ENCODE data around the gene USP31. TPM values are rescaled to one million over a fixed set of nuclear protein-coding genes. Genes with fewer than 3 reads are reported as not detected.

USP31 gene
- total RNA-seq, 1 experiment from 2014 or later: 26.9 TPM

DNA sequence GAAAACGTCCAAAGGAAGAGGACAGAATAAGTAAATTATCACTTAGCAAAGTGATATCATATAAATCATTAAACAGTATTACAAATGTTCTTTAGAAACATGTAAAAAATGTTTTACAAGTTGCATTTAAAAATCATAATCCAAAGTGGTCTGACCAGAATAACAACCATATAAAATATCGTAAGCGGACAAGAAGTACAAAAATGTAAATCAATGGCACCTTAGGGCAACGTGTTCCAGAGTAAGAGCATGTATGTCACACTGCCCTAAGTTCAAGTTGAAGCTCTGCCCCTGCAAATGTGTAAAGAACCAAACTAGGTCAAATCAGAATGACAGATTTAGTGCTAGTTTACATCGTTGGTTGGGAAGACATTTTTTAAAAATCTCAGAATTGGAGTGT is 11.4 kb downstream of the USP31 start:
- Mint-ChIP-seq H3K4me3 (ENCODE audit: unreplicated experiment) (no peak overlapping the region), H3K4me1 (ENCODE audit: insufficient read depth, unreplicated experiment) (peaks cover 19% of the 10 kb centered on the region), H3K27ac (ENCODE audit: low read depth, unreplicated experiment) (no peak overlapping the region), H3K27me3 (ENCODE audit: insufficient read depth, unreplicated experiment) (no peaks in the 10 kb centered on the region), H3K36me3 (ENCODE audit: insufficient read depth, unreplicated experiment) (no peaks in the 10 kb centered on the region), H3K9me3 (ENCODE audit: unreplicated experiment) (no peaks in the 10 kb centered on the region)
- TF ChIP-seq CTCF (IDR thresholded peaks at IDR 0.05; ENCODE audit: unreplicated experiment): no peak
- ChIA-PET POLR2A (interaction anchor here (0.9 kb wide), 1 partner anchor 11 kb away, joined by 3 read pairs; the partner anchor contains the start of gene USP31), CTCF (no interaction called here)
- intact Hi-C loops (cut with micrococcal nuclease): no loop called here
- no peak for DNase-seq (ENCODE audit: unreplicated experiment)
- BruUV-seq (replicated peaks): no TSS peak

DNA sequence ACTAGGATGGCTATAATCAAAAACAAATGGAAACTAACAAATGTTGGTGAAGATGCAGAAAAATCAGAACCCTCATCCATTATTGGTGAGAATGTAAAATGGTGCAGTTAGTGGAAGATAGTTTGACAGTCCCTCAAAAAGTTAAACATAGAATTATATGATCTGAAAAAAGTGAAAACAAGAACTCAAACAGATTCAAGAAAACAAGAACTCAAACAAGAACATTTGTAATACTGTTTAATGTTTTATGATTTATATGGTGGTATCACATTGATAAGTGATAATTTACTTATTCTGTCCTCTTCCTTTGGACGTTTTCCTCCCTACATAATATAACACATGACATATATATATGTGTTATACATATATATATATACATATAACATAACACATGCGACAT is 12.0 kb downstream of the USP31 start:
- BruUV-seq (replicated peaks): no TSS peak
- peaks cover 23% of the 10 kb centered on the region for H3K4me1 Mint-ChIP-seq (ENCODE audit: insufficient read depth, unreplicated experiment)
- POLR2A ChIA-PET: no interaction called here

DNA sequence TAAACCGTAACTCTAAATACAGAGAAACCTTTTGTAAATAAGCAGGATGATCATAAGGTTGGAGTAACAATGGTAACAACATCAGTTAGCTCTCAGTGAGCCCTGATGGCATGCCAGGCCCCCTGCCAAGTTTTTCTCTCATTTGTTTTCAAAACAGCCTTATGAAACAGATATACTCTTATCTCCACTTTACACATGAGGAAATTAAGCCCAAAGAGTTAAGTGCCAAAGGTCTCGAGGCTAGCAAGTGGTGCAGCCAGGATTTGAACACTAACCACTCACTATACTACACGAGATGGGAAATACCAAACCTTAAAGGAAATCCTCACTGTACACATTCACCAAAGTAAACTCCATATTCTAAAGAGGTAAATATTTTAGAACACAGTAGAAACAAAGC is 15.0 kb downstream of the USP31 start:
- ChIA-PET CTCF (interaction anchor here (0.6 to 2.2 kb wide), 4 partner anchors 9 to 1125 kb away, joined by 3 to 7 read pairs (median 3); no protein-coding TSS in a partner anchor), POLR2A (interaction anchor here (1.8 to 7.4 kb wide), 2 partner anchors 10 to 15 kb away, joined by 4 to 59 read pairs; no protein-coding TSS in a partner anchor)
- Mint-ChIP-seq H3K4me3 (ENCODE audit: unreplicated experiment) (no peak overlapping the region), H3K4me1 (ENCODE audit: insufficient read depth, unreplicated experiment) (peaks cover 23% of the 10 kb centered on the region), H3K9me3 (ENCODE audit: unreplicated experiment) (no peaks in the 10 kb centered on the region), H3K36me3 (ENCODE audit: insufficient read depth, unreplicated experiment) (no peaks in the 10 kb centered on the region), H3K27me3 (ENCODE audit: insufficient read depth, unreplicated experiment) (no peaks in the 10 kb centered on the region), H3K27ac (ENCODE audit: low read depth, unreplicated experiment) (no peak overlapping the region)
- TF ChIP-seq CTCF (IDR thresholded peaks at IDR 0.05; ENCODE audit: unreplicated experiment): no peak
- DNase-seq (ENCODE audit: unreplicated experiment): no peak
- intact Hi-C loops (cut with micrococcal nuclease): no loop called here
- no TSS peak for BruUV-seq (replicated peaks)

More for the DNA sequence above, 12.0 kb downstream of the USP31 start:
- CTCF ChIA-PET: interaction anchor here (0.7 kb wide), 1 partner anchor 8 kb away, joined by 4 read pairs; no protein-coding TSS in a partner anchor
- TF ChIP-seq CTCF (IDR thresholded peaks at IDR 0.05; ENCODE audit: unreplicated experiment): no peak
- H3K27ac Mint-ChIP-seq (ENCODE audit: low read depth, unreplicated experiment): no peak overlapping the region
- H3K36me3 Mint-ChIP-seq (ENCODE audit: insufficient read depth, unreplicated experiment): no peaks in the 10 kb centered on the region
- H3K27me3 Mint-ChIP-seq (ENCODE audit: insufficient read depth, unreplicated experiment): no peaks in the 10 kb centered on the region
- intact Hi-C loops (cut with micrococcal nuclease): no loop called here
- DNase-seq (ENCODE audit: unreplicated experiment): no peak
- no peak overlapping the region for H3K4me3 Mint-ChIP-seq (ENCODE audit: unreplicated experiment)
- H3K9me3 Mint-ChIP-seq (ENCODE audit: unreplicated experiment): no peaks in the 10 kb centered on the region

DNA sequence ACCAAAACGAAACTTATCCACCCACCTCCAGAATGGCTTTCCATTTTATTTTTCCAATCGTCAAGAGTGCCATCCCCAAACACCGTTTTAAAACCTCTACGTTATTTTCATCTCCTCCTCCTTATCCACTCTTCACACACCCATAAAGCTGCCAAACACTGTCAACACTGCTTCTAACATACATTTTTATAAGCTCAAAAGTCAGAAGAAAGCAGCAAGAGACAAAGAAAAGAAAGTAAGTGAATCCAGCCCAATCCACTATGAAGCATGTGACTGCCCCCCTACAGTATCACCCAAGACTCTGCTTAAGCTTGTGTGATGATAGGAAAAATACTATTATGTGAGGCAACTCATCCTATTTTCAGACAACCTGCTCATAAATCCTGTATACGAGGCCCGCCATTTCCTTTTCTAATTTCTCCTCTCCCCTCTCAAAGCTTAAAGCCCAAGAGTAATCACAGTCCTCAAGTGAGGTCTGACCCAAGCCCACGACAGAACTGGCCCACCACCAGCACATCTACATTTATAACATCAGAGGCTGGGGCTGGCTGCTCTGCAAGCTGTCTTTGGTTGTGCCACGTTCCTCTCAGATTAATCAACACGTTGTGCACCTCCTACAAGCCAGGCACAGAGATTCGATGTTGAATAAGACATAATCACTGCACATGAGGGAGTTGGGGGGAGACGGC is 16.3 kb downstream of the USP31 start:
- no TSS peak for BruUV-seq (replicated peaks)
- POLR2A ChIA-PET: interaction anchor here (1.7 to 7.4 kb wide), 3 partner anchors 11 to 16 kb away, joined by 4 to 59 read pairs (median 6); partner anchors contain the start of gene USP31

More for the DNA sequence above, 16.3 kb downstream of the USP31 start:
- Mint-ChIP-seq H3K36me3 (ENCODE audit: insufficient read depth, unreplicated experiment) (no peaks in the 10 kb centered on the region), H3K27me3 (ENCODE audit: insufficient read depth, unreplicated experiment) (no peaks in the 10 kb centered on the region), H3K4me3 (ENCODE audit: unreplicated experiment) (no peak overlapping the region), H3K27ac (ENCODE audit: low read depth, unreplicated experiment) (no peak overlapping the region), H3K4me1 (ENCODE audit: insufficient read depth, unreplicated experiment) (peaks cover 18% of the 10 kb centered on the region), H3K9me3 (ENCODE audit: unreplicated experiment) (no peaks in the 10 kb centered on the region)
- CTCF ChIA-PET: interaction anchor here (2.2 kb wide), 2 partner anchors 10 kb away, joined by 7 to 8 read pairs; no protein-coding TSS in a partner anchor
- no peak for DNase-seq (ENCODE audit: unreplicated experiment)
- no peak for TF ChIP-seq CTCF (IDR thresholded peaks at IDR 0.05; ENCODE audit: unreplicated experiment)
- intact Hi-C loops (cut with micrococcal nuclease): no loop called here
